Calu3 (cell line): Measurements from ENCODE around the gene DNAH1. TPM values are rescaled to one million over a fixed set of nuclear protein-coding genes. Genes with fewer than 3 reads are reported as not detected.

Experiments used
- BruUV-seq: library from RNA; stranded (reverse); fragments of 400-500 nt; replicated peaks from 2 replicates; lab custom pipeline; 2021; lab: Mats Ljungman, UMichigan
- CTCF ChIA-PET: fragments of 300-600 bp; sonication (Branson Sonifier 250); formaldehyde crosslinking; loops from one replicate; lab custom pipeline; 2022; ENCODE audit warnings: antibody characterized with exemption; lab: Charles Lee
- DNase-seq: peaks from one replicate; pipeline ENCODE4 v3.0.0; 2022
- H3K27ac Mint-ChIP-seq: one replicate; pipeline ENCODE4 v1.8.0; 2022; ENCODE audit warnings: mixed read lengths; ENCODE audit not compliant: unreplicated experiment
- H3K27me3 Mint-ChIP-seq: one replicate; pipeline ENCODE4 v1.8.0; 2022; ENCODE audit warnings: mixed read lengths; ENCODE audit not compliant: unreplicated experiment
- H3K36me3 Mint-ChIP-seq: one replicate; pipeline ENCODE4 v1.8.0; 2022; ENCODE audit warnings: mild to moderate bottlenecking, moderate library complexity, mixed read lengths; ENCODE audit not compliant: insufficient read depth, unreplicated experiment
- H3K4me1 Mint-ChIP-seq: one replicate; pipeline ENCODE4 v1.8.0; 2022; ENCODE audit warnings: mild to moderate bottlenecking, low read depth, mixed read lengths; ENCODE audit not compliant: unreplicated experiment
- H3K4me3 Mint-ChIP-seq: one replicate; pipeline ENCODE4 v1.8.0; 2022; ENCODE audit warnings: mild to moderate bottlenecking, low read depth, moderate library complexity, mixed read lengths; ENCODE audit not compliant: unreplicated experiment
- H3K9me3 Mint-ChIP-seq: one replicate; pipeline ENCODE4 v1.8.0; 2022; ENCODE audit warnings: low read depth, mixed read lengths; ENCODE audit not compliant: unreplicated experiment
- CTCF ChIP-seq: fragments of 200-600 bp; IDR thresholded peaks from one replicate; pipeline ENCODE4 v1.8.0; 2022; ENCODE audit warnings: antibody characterized with exemption; ENCODE audit not compliant: unreplicated experiment
- intact Hi-C: fragments of 100-400 bp; cut with micrococcal nuclease; formaldehyde crosslinking; loops from one replicate; pipeline ENCODE4 v1.10.0; 2022; ENCODE audit not compliant: unreplicated experiment
- total RNA-seq: library from RNA; stranded (reverse); gene quantifications from 2 replicates; pipeline ENCODE4 v1.2.3, GENCODE V29; 2022

DNAH1 gene
- total RNA-seq, 1 experiment from 2014 or later = 13.1 TPM

DNA sequence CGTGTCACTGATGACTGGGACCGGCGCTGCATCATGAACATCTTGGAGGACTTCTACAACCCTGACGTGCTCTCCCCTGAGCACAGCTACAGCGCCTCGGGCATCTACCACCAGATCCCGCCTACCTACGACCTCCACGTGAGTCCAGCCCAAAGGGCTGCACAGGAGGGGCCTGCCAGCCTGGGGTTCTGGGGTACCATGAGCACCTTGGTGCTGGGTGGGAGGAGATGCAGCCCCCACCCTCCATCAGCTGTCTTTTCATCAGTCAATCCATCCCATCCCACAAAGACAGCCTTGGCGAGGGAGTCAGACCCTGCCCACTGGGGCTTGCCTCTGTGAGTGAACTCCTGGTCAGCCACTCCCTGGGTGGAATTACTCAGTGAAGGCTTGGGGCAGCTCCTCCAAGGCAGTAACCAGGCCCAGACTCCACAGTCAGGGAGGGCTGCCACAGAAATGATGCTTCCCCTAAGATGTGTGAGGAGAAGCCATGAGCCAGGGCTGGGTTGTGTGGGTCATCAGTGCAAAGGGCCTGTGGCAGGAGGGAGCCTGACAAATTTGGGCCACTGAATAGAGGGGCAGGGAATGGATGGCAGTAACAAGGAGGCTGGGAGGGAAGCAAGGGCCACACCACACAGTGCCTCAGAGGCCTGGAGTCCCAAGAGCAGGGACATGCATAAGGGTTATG, 80.9 kb downstream of the DNAH1 start:
- Mint-ChIP-seq H3K9me3 (no peaks in the 10 kb centered on the region), H3K36me3 (peaks cover 13% of the 10 kb centered on the region), H3K4me3 (no peak overlapping the region), H3K4me1 (no peaks in the 10 kb centered on the region), H3K27ac (no peak overlapping the region), H3K27me3 (no peaks in the 10 kb centered on the region)
- no peak for TF ChIP-seq CTCF
- intact Hi-C loops = no loop called here
- no TSS peak for BruUV-seq
- CTCF ChIA-PET = interaction anchor here (0.6 kb wide), 1 partner anchor 25 kb away, joined by 5 read pairs; no protein-coding TSS in a partner anchor
- no peak for DNase-seq

DNA sequence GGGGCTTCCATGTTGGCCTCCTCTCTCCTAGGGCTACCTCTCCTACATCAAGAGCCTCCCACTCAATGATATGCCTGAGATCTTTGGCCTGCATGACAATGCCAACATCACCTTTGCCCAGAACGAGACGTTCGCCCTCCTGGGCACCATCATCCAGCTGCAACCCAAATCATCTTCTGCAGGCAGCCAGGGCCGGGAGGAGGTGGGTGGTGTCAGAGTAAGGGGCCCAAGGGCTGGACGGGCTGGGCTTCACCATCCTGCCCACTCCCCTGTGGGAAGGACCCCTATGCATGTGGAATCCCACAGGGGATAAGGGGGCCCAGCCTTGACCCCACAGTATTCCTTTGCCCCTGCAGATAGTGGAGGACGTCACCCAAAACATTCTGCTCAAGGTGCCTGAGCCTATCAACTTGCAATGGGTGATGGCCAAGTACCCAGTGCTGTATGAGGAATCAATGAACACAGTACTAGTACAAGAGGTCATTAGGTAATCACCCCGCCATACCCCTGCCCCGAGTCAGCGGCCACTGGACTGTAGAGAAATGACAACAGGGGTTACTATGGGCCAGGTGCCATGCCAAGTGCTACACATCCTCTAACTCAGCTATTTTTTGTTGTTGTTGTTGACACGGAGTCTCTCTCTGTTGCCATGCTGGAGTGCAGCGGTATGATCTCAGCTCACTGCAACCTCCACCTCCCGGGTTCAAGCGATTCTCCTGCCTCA, 81.7 kb downstream of the DNAH1 start:
- no peak for TF ChIP-seq CTCF
- intact Hi-C loops = no loop called here
- CTCF ChIA-PET = no interaction called here
- no TSS peak for BruUV-seq
- Mint-ChIP-seq H3K27me3 (no peaks in the 10 kb centered on the region), H3K4me1 (no peaks in the 10 kb centered on the region), H3K4me3 (no peak overlapping the region), H3K36me3 (peaks cover 20% of the 10 kb centered on the region), H3K27ac (no peak overlapping the region), H3K9me3 (no peaks in the 10 kb centered on the region)
- no peak for DNase-seq

DNA sequence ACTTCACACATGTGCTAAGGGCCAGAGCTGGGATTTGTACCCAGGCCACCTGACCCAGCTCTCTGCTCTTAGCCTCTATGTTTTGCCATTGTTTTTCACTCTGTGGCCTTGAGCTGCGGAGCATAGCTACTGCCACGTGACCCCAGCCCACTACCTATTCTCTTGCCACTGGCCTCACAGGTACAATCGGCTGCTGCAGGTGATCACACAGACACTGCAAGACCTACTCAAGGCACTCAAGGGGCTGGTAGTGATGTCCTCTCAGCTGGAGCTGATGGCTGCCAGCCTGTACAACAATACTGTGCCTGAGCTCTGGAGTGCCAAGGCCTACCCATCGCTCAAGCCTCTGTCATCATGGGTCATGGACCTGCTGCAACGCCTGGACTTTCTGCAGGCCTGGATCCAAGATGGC, 82.6 kb downstream of the DNAH1 start:
- Mint-ChIP-seq H3K4me1 (no peaks in the 10 kb centered on the region), H3K27me3 (no peaks in the 10 kb centered on the region), H3K36me3 (peaks cover 21% of the 10 kb centered on the region), H3K9me3 (no peaks in the 10 kb centered on the region), H3K4me3 (no peak overlapping the region), H3K27ac (no peak overlapping the region)
- DNase-seq = no peak
- intact Hi-C loops = no loop called here
- CTCF ChIA-PET = no interaction called here
- no peak for TF ChIP-seq CTCF
- BruUV-seq = no TSS peak

DNA sequence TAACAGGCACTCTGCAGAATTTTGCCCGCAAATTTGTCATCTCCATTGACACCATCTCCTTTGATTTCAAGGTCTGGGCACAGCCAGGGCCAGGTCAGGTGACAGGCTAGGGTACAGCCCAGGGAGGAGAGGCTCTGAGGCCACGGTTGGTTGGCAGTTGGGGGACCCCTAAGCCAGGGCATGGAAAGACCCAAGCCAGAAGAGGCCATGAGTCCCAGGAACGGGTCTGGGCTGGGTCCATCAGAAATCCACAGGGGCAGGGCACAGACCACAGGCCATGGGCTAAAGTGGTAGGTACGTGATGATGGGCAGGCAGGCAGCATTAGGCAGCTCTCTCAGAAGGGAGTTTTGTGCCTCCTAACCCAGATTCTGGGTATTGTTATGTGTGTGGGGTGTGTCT, 83.0 kb downstream of the DNAH1 start:
- Mint-ChIP-seq H3K27ac (no peak overlapping the region), H3K9me3 (no peaks in the 10 kb centered on the region), H3K36me3 (peaks cover 26% of the 10 kb centered on the region), H3K4me3 (no peak overlapping the region), H3K27me3 (no peaks in the 10 kb centered on the region), H3K4me1 (no peaks in the 10 kb centered on the region)
- CTCF ChIA-PET = no interaction called here
- TF ChIP-seq CTCF = no peak
- BruUV-seq = no TSS peak
- intact Hi-C loops = no loop called here
- DNase-seq = no peak
